Gastroesophageal sphincter (tissue), 3 donors: ENCODE measurements around the gene RETSAT.

ENCODE experiments used
- CTCF ChIP-seq, 4 experiments: fragments of 200-600 bp in 2 of 4; fragments of 450-650 bp in 2 of 4; sonication (generic) in 1 of 4; IDR thresholded peaks; one replicate each; pipeline ENCODE4 v1.5.1; 2017 to 2019; ENCODE audit warnings: antibody characterized with exemption in 4 of 4, mild to moderate bottlenecking in 2 of 4, moderate library complexity in 2 of 4
- POLR2A ChIP-seq, 2 donors: fragments of 450-650 bp; IDR thresholded peaks; one replicate each; pipeline ENCODE4 v1.6.1; 2017; ENCODE audit warnings: antibody characterized with exemption in 2 of 2, mild to moderate bottlenecking in 2 of 2, moderate library complexity in 1 of 2
- POLR2AphosphoS5 ChIP-seq: sonication (generic); formaldehyde crosslinking; IDR thresholded peaks from one replicate; pipeline ENCODE4 v1.6.1; 2017; ENCODE audit warnings: antibody characterized with exemption

DNA sequence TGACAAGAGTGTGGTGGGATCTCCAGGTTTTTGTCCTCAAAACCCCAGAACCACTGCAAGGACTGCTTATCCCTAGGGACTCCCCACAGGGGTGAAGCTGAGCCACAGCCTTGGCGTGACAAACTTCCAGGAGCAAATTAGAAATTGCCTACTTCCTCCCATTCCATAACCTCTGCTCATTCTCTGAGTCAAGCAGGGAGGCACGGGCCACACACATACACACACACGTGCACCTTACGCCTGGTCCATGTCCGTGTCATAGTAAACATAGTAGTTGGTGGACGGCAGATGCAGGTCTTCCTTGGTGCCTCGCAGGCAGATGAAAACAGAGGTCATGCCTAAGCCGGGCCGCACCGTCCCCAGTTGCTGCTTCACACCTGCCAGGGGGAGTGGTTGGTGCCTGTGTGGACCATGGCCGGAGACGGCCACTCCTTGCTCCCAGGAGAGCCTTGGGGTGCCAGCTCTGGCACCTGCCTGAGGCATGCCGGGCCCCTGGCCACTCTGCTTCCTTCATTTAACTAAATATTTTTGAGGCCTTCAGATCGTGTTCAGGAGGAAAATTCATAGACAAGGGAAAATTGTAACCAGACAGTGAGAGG, 9.9 kb downstream of the RETSAT start:
- TF ChIP-seq CTCF (IDR thresholded peaks at IDR 0.05): no peak
- TF ChIP-seq POLR2AphosphoS5: no peak
- no peak for TF ChIP-seq POLR2A (IDR thresholded peaks at IDR 0.05)
